Body of pancreas (tissue), 4 donors: ENCODE results near the gene EPG5. TPM values are rescaled to one million over a fixed set of nuclear protein-coding genes. Genes with fewer than 3 reads are reported as not detected.
"Not testable (repeated sequence)": the region's sequence is repeated elsewhere in the genome, so short reads cannot be mapped to it uniquely, and the experiment has no call there.

Experiments
- ATAC-seq: fragments of 150-250 bp; one replicate; pipeline ENCODE4 v1.9.1; 2016
- DNase-seq, 4 donors: peaks; one replicate each; pipeline ENCODE4 v3.0.0-alpha.2; 2019
- H3K27ac ChIP-seq, 4 donors: fragments of 200-600 bp; sonication (generic); 1 replicate in 3 of 4; 2 replicates in 1 of 4; pipeline versions ENCODE4 v1.5.1 to v1.6.1; 2016 to 2019; ENCODE audit warnings: mild to moderate bottlenecking in 1 of 4, mixed read lengths in 1 of 4, moderate library complexity in 1 of 4
- H3K27me3 ChIP-seq, 2 donors: fragments of 200-600 bp; sonication (generic); one replicate each; pipeline ENCODE4 v1.6.0; 2016; ENCODE audit warnings: mild to moderate bottlenecking in 1 of 2
- H3K36me3 ChIP-seq, 2 donors: fragments of 200-600 bp; sonication (generic); replicated peaks in 1 of 2; 2 replicates each; pipeline ENCODE4 v1.5.1; 2016; ENCODE audit warnings: low read depth in 2 of 2; ENCODE audit not compliant: insufficient read depth in 1 of 2
- H3K4me1 ChIP-seq: fragments of 200-600 bp; sonication (generic); one replicate; pipeline ENCODE4 v1.6.0; 2016
- H3K4me3 ChIP-seq, 2 donors: fragments of 200-600 bp; sonication (generic); 1 replicate in 1 of 2; 2 replicates in 1 of 2; pipeline ENCODE4 v1.5.1; 2016 to 2019
- H3K9me3 ChIP-seq, 3 donors: fragments of 200-600 bp; sonication (generic); 1 replicate in 2 of 3; 2 replicates in 1 of 3; pipeline ENCODE4 v1.5.1; 2016
- POLR2A ChIP-seq, 3 donors: fragments of 450-650 bp; IDR thresholded peaks; one replicate each; pipeline ENCODE4 v1.6.1; 2016; ENCODE audit warnings: antibody characterized with exemption in 3 of 3, mild to moderate bottlenecking in 2 of 3
- WGBS, 2 donors: methylation state at CpG; one replicate each; pipeline ENCODE4 v1.1.5; 2017; 5-methylcytosine and 5-hydroxymethylcytosine counted together
- intact Hi-C: fragments of 100-400 bp; cut with DNase I; formaldehyde crosslinking; loops from one replicate; pipeline ENCODE4 v1.15.1; 2023
- total RNA-seq, 2 donors: library from RNA; depleted of rRNA; stranded (reverse); fragments of >200 nt; gene quantifications; one replicate each; pipeline ENCODE4 v1.1.0, GENCODE V29; 2016
- TF ChIP-seq, protein P1 (sequence below), 7 experiments: fragments of 450-650 bp in 4 of 7; fragments of 200-600 bp in 3 of 7; sonication (generic) in 3 of 7; IDR thresholded peaks; one replicate each; pipeline ENCODE4 v1.5.1; 2016 to 2019; ENCODE audit warnings: antibody characterized with exemption in 7 of 7

Gene EPG5
- total RNA-seq, 2 donors from 2014 or later = 13.2 to 14.5 TPM

GRCh38 chr18:45851161-45851925, 115.8 kb downstream of the EPG5 start:
- H3K27me3 ChIP-seq = no peaks in the 10 kb centered on the region
- no peak for DNase-seq
- WGBS, 2 donors = 69 to 79% methylated on average over 10 of the region's 10 CpGs
- H3K9me3 ChIP-seq = no peaks in the 10 kb centered on the region
- no peak overlapping the region for H3K27ac ChIP-seq
- no peak for ATAC-seq
- no peaks in the 10 kb centered on the region for H3K4me1 ChIP-seq
- peaks cover 0 to 13% of the 10 kb centered on the region in 2 donors for H3K36me3 ChIP-seq
- intact Hi-C loops = no loop called here
- no peak for TF ChIP-seq POLR2A (IDR thresholded peaks at IDR 0.05)
- TF ChIP-seq, protein P1, sequence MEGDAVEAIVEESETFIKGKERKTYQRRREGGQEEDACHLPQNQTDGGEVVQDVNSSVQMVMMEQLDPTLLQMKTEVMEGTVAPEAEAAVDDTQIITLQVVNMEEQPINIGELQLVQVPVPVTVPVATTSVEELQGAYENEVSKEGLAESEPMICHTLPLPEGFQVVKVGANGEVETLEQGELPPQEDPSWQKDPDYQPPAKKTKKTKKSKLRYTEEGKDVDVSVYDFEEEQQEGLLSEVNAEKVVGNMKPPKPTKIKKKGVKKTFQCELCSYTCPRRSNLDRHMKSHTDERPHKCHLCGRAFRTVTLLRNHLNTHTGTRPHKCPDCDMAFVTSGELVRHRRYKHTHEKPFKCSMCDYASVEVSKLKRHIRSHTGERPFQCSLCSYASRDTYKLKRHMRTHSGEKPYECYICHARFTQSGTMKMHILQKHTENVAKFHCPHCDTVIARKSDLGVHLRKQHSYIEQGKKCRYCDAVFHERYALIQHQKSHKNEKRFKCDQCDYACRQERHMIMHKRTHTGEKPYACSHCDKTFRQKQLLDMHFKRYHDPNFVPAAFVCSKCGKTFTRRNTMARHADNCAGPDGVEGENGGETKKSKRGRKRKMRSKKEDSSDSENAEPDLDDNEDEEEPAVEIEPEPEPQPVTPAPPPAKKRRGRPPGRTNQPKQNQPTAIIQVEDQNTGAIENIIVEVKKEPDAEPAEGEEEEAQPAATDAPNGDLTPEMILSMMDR (IDR thresholded peaks at IDR 0.05) = no peak
- H3K4me3 ChIP-seq = no peak overlapping the region

- H3K36me3 ChIP-seq = peaks cover 0 to 8% of the 10 kb centered on the region in 2 donors
- intact Hi-C loops = no loop called here
- H3K27me3 ChIP-seq = no peaks in the 10 kb centered on the region
- no peak overlapping the region for H3K27ac ChIP-seq
- H3K9me3 ChIP-seq = no peaks in the 10 kb centered on the region
- ATAC-seq (peak; percentile 42), DNase-seq (no peak)
- no peaks in the 10 kb centered on the region for H3K4me1 ChIP-seq
- TF ChIP-seq, protein P1 (IDR thresholded peaks at IDR 0.05) = peak in 2 of 7 experiments; percentile 20 to 22
- TF ChIP-seq POLR2A (IDR thresholded peaks at IDR 0.05) = no peak
- H3K4me3 ChIP-seq = no peak overlapping the region
- WGBS, 2 donors = 74 to 79% methylated on average over 10 of the region's 10 CpGs
Observed at GRCh38 chr18:45850021-45850420, 117.1 kb downstream of the EPG5 start.

- Histone ChIP-seq H3K4me3 (no peak overlapping the region), H3K27me3 (no peaks in the 10 kb centered on the region), H3K9me3 (no peaks in the 10 kb centered on the region), H3K4me1 (no peaks in the 10 kb centered on the region), H3K36me3 (peaks cover 0 to 8% of the 10 kb centered on the region in 2 donors), H3K27ac (no peak overlapping the region)
- ATAC-seq = no peak
- 87 to 92% methylated on average over 7 of the region's 7 CpGs for WGBS, 2 donors
- TF ChIP-seq POLR2A (IDR thresholded peaks at IDR 0.05) = no peak
- TF ChIP-seq, protein P1 (IDR thresholded peaks at IDR 0.05) = no peak
- DNase-seq = no peak
- intact Hi-C loops = loop anchor here (10.0 kb wide), 2 partner anchors 135 to 165 kb away; no protein-coding TSS in a partner anchor
Observed at GRCh38 chr18:45849529-45849928, 117.6 kb downstream of the EPG5 start.

- not testable (repeated sequence) for H3K9me3 ChIP-seq, H3K4me3 ChIP-seq, ATAC-seq, DNase-seq, H3K36me3 ChIP-seq, H3K27me3 ChIP-seq, H3K4me1 ChIP-seq, H3K27ac ChIP-seq
- 93 to 94% methylated on average over 13 of the region's 13 CpGs for whole genome bisulfite sequencing, 2 donors
- intact Hi-C loops = loop anchor here (10.0 kb wide), 2 partner anchors 134 to 164 kb away; no protein-coding TSS in a partner anchor
Observed at GRCh38 chr18:45848643-45849042, 118.5 kb downstream of the EPG5 start.

DNA sequence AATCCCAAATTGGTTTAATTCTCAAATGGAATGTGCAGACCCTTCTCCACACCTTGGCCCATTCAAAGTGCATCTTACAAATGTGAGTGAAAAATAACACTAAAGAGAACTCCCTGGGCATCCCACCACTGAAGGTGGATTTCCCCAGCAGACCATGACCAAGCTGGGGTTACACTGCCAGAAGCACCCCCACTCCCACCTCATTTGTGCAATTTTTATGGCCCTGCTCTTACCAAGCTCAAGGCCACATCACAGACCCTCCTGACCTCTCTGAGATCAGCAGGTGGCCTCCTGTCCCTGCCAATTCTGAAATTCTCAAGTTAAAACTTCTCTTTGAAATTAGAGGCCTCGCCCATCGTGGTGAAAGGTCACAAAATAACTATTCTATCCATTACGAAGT, 120.0 kb downstream of the EPG5 start:
- WGBS, 2 donors = 52 to 67% methylated on average over 3 of the region's 3 CpGs
- Histone ChIP-seq H3K9me3 (no peaks in the 10 kb centered on the region), H3K27ac (no peak overlapping the region), H3K4me3 (no peak overlapping the region), H3K27me3 (no peaks in the 10 kb centered on the region), H3K36me3 (peaks cover 0 to under 1% of the 10 kb centered on the region in 2 donors), H3K4me1 (no peaks in the 10 kb centered on the region)
- no peak for TF ChIP-seq POLR2A (IDR thresholded peaks at IDR 0.05)
- DNase-seq (no peak), ATAC-seq (no peak)
- intact Hi-C loops = loop anchor here (10.0 kb wide), 2 partner anchors 132 to 162 kb away; no protein-coding TSS in a partner anchor
